NCI-H1417 (cell line): ENCODE data around the gene CYB5RL.
A peak's percentile ranks its signal among the peaks of the same experiment; 100 is the strongest.
"Not testable (repeated sequence)": the region's sequence is repeated elsewhere in the genome, so short reads cannot be mapped to it uniquely, and the experiment has no call there.

Experiments
- DNase-seq, 3 experiments: peaks; one replicate each; lab custom pipeline; 2025; lab: John Stamatoyannopoulos, UW

CYB5RL gene

GRCh38 chr1:54225986-54226559, 26.2 kb upstream of the CYB5RL start:
- DNase-seq: no peak

DNA sequence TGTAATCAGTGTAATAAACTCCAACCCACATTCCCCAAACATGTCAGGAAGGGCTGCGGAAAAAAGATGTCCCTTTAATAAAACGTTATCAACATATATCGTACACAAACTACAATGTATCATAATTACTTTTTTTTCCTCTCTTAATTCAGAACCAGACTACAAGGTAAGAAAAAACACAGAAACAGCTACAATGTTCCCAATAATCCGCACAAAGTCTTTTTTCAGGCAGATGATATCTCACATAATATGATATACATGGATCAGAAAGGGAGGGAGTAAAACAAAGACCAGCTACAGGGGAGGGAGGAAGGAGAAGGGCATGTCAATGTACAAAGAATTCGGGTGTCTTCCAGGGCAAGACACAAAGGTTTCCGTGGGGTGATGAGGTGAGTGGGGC, 25.5 kb upstream of the CYB5RL start:
- DNase-seq: no peak

- no peak for DNase-seq
Observed at GRCh38 chr1:54224233-54224632, 24.4 kb upstream of the CYB5RL start.

- DNase-seq: no peak
Observed at GRCh38 chr1:54223441-54224202, 23.8 kb upstream of the CYB5RL start.

GRCh38 chr1:54222711-54223110, 22.9 kb upstream of the CYB5RL start:
- DNase-seq: no peak

DNA sequence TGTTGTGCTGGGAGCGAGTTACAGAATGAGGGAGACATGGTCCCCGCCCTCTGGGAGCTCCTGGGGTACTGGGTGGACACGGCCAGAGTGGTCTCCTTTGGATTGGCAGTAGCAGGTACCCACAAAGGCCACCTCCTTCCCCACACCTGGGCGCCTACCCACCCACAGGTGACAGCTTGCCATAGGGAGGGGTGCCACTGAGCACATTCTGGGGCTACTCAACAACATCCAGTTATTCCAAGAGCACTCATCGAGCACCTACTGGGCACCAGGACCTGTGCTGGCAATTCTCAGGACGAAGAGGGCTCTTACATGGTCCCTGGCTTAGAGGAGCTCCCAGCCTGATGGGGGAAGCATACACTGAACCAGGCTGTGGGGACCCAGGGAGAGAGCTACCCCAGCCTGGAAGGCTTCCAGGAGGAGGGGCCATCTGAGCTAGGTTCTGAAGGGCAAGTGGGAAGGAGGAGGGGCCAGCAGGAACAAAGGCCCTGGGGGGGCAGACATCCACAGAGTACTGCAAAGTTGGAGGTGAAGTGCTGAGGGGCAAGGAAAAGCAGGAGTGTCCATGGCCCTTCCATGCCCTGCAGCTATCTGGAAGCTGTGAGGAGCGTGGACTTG, 22.1 kb upstream of the CYB5RL start:
- no peak for DNase-seq

GRCh38 chr1:54221113-54221834, 21.4 kb upstream of the CYB5RL start:
- no peak for DNase-seq

DNA sequence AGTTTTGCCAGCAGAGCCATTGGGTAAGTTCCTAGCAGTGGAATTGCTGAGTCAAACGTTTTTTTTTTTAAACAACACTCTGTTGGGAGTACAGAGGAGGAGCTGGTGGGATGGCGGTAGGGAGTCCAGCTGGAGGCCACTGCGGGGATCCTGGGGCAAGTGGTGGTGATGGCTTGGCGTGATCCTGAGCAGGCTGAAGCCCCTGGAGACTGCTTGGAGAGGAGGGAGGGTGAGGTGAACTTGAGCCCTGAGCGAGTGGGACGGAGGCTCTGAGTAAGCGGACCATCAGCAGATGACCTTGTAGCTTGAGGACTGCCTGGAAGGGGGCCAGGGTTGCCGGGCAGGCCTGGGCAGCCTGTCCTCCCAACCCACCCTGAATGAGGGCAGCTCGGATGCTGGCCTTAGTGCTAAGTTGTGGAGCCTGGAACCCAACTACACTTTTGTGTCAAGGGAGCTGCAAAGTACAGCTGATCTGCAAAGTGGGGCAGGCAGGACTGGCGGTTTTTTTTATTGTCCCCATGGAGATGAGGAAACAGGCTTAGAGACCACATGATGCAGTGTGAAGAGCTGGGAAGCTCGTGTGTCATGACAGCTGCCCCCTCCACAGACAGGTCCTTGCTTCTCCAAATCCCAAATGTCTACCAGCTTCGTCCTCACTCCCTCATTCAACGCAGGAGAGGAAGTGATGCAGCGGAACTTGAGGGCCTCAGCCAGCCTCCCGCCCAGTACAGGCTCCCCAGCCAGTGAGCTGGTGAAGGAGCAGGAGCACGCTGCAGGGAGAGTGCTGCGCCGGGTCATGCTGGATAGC, 20.4 kb upstream of the CYB5RL start:
- no peak for DNase-seq

GRCh38 chr1:54219688-54220003, 19.8 kb upstream of the CYB5RL start:
- DNase-seq: no peak

DNA sequence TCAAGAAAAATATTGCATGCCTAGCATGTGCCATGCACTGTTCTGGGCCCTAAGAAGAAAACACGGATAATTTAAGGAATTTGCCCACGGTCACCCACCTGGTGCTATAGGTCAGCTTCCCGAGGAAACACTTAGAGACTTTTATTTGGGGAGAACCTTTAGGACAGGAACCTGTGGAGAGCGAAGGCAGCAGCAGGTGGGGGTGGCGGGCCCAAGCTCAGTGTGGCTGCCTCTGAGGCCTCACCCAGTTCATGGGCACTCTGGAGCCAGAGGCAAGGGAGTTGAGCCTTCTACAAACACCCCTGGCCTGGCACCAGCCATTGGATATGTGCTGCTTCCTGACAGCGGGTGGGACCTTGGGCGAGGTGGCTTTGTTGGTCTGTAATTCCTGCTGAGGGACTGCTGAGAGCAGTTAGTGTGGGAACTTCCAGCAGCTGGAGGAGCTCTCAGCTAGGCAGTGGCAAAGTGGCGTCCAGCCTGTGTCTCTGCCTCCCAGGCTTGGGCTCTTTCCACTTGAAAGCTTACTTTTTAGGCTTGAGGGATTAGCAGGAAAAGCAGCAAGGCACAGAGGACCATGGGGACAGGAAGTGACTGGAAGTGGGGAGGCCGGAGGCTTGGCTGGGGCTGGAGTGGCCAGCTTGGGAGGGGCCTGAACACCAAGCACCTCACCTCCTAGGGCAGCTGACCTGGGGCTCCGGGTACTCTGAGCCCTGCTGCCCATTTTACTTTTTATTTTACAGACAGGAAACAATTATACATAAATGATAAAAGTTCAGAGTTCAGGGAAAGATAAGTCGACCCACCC, 19.3 kb upstream of the CYB5RL start:
- no peak for DNase-seq

GRCh38 chr1:54215523-54215922, 15.7 kb upstream of the CYB5RL start:
- DNase-seq: no peak

- DNase-seq: no peak
Observed at GRCh38 chr1:54212872-54213271, 13.0 kb upstream of the CYB5RL start.

DNA sequence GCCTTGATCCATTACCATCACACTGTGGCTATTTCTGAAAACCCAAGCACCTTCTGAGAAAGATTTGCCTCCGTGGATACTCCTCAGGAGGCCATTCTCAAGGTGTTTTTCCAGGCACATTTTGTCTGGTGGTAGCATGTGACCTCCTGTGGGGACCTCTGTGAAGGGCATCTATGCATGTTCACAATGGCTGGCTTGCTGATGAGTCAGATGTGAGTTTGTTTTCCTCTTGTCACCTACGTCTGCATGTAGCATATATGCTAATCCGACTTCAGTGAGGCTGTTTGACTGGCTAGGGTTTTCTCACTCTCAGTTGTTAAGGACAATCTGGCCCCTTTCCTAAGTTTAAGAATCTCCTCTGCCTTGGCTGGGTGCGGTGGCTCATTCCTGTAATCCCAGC, 8.1 kb upstream of the CYB5RL start:
- not testable (repeated sequence) for DNase-seq

- DNase-seq: no peak
Observed at GRCh38 chr1:54207287-54207686, 7.5 kb upstream of the CYB5RL start.

- no peak for DNase-seq
Observed at GRCh38 chr1:54204199-54204598, 4.4 kb upstream of the CYB5RL start.

DNA sequence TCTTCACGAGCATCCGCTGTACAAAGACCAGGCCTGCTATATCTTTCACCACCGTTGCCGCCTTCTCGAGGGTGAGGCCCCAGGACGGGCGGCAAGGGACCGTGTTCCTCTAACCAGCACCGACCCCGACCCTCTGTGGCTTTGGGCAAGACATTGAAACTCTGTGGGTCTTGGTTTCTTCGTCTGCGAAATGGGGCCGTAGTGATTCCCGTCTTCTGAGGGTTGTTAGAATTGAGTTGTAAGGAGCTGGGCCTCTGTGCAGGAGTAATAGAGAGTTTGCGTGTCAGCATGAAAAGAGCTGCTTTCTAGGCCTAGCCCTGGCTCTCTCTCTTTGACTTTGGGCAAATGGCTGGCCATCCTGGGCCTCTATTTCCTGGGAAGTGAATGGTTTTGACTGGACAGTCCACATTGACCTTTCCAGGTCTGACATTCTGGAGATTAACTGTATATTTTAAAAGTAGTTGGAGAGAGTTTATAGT, 728 bp upstream of the CYB5RL start:
- DNase-seq: no peak

DNA sequence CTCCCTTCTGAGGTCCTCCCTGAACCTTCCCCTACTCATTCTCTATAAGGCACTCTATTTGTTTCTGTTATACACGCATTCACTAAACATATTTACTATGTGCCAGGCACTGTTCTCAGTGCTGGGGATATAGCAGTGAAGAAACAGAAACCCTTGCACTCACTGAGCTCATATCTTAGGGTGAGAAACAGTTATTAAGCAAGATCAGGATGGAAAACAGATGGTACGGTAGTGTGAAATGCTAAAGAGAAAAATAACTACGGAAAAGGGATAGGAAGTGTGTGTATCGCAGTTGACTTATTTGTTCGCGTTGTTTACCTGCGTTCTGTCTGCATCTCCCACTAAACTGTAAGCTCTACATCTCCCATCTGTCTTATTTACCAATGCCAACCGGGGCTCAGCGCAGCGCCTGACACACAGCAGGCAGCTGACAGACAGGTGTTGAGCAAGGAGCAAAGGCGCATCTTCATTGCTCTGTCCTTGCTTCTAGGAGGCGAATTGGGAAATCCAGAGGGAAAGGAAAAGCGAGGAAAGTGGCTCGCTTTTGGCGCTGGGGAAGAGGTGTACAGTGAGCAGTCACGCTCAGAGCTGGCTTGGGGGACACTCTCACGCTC, 572 bp downstream of the CYB5RL start:
- DNase-seq: peak in 1 of 3 experiments; percentile 50

GRCh38 chr1:54193453-54193852, 6.4 kb downstream of the CYB5RL start:
- DNase-seq: no peak

DNA sequence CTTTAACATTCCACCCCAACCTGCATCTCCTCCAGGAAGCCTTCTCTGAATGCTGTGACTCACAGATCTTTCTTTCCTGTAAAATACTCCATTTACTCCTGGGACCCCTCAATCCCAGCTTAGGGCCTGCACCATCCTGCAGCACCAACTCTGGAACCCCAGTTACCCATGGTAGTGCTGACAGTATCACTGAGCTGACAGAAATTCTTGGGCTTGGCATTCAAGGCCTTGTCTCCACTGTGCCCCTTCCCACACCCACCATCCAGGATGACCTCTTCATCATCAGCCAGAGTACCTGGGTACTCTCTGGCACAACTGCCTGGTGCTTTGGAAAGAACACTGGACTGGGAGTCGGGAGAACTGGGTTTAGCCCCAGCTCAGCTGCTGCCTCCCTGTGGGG, 8.3 kb downstream of the CYB5RL start:
- DNase-seq: no peak

- no peak for DNase-seq
Observed at GRCh38 chr1:54190526-54190925, 9.3 kb downstream of the CYB5RL start.

DNA sequence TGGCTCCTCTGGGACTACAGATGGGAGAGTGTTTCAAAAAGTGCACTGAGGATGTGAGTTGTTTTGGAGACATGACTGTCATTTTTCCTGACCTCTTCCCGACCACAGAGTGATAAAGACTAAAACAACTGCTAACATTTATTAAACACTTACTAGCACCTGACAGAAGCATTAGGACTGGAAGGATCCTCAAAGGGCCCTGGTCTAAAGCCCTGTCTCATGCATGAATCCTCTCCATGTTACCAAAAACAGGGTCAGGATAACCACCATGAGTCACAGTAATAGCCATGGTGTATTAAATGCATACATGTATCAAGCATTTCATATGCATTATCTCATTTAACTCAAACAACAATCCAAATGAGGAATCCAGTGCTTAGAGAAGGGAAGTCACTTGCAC, 11.5 kb downstream of the CYB5RL start:
- DNase-seq: no peak
